Measurements from ENCODE around the gene CLNK.

- TF ChIP-seq CTCF (IDR thresholded peaks at IDR 0.05; ENCODE audit: low read depth, low read length): no peak
- no peak for TF ChIP-seq EZH2phosphoT487 (IDR thresholded peaks at IDR 0.05; ENCODE audit: low read depth)
These were observed 224.1 kb downstream of the CLNK start for GRCh38 chr4:10460313-10461047.

All from OCI-LY3 (cell line).